ENCODE data around the gene NR4A1. TPM values are rescaled to one million over a fixed set of nuclear protein-coding genes. Genes with fewer than 3 reads are reported as not detected.

Gene NR4A1
- total RNA-seq, 1 experiment from 2014 or later: 25.8 TPM

DNA sequence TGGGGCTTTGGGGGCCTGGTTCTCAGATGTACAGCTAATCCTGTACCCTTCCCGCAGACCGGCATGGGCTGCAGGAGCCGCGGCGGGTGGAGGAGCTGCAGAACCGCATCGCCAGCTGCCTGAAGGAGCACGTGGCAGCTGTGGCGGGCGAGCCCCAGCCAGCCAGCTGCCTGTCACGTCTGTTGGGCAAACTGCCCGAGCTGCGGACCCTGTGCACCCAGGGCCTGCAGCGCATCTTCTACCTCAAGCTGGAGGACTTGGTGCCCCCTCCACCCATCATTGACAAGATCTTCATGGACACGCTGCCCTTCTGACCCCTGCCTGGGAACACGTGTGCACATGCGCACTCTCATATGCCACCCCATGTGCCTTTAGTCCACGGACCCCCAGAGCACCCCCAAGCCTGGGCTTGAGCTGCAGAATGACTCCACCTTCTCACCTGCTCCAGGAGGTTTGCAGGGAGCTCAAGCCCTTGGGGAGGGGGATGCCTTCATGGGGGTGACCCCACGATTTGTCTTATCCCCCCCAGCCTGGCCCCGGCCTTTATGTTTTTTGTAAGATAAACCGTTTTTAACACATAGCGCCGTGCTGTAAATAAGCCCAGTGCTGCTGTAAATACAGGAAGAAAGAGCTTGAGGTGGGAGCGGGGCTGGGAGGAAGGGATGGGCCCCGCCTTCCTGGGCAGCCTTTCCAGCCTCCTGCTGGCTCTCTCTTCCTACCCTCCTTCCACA, 7.6 kb downstream of the NR4A1 start:
- Histone ChIP-seq H3K79me1 (ENCODE audit: insufficient read depth, low read depth, low read length, poor library complexity, severe bottlenecking) (no peaks in the 10 kb centered on the region), H3K56ac (ENCODE audit: insufficient read length, low read depth, low read length) (no peak overlapping the region), H2BK5ac (ENCODE audit: insufficient read length, low read length) (no peak overlapping the region), H3K27ac (ENCODE audit: insufficient read length, low read depth, low read length) (no peak overlapping the region), H3K14ac (ENCODE audit: insufficient read depth, low read length) (no peak overlapping the region), H3K23me2 (ENCODE audit: insufficient read length, low read depth, low read length, poor library complexity, severe bottlenecking) (no peaks in the 10 kb centered on the region), H2AFZ (ENCODE audit: low read length) (no peak overlapping the region), H2BK120ac (ENCODE audit: low read depth, low read length, poor library complexity, severe bottlenecking) (no peak overlapping the region), H3K9ac (ENCODE audit: extremely low read depth, insufficient read length, low read length) (no peak overlapping the region), H3K4me2 (ENCODE audit: insufficient read depth, insufficient read length, low read length) (no peak overlapping the region), H4K8ac (replicated peaks; ENCODE audit: insufficient read length, low read depth, low read length) (no peak overlapping the region), H3K9me3 (ENCODE audit: control insufficient read depth, low read depth, low read length) (no peaks in the 10 kb centered on the region), H2AK5ac (ENCODE audit: insufficient read length, low read length) (no peak overlapping the region), H3K79me2 (ENCODE audit: insufficient read depth, low read length) (no peaks in the 10 kb centered on the region), H3K4me1 (ENCODE audit: insufficient read depth, low read length) (no peaks in the 10 kb centered on the region), H3T11ph (ENCODE audit: low read length) (no peak overlapping the region), H4K91ac (ENCODE audit: insufficient read length, low read depth, low read length) (no peak overlapping the region), H2BK15ac (ENCODE audit: low read depth, low read length) (no peak overlapping the region), H2BK20ac (ENCODE audit: low read depth, low read length, poor library complexity, severe bottlenecking) (no peak overlapping the region), H4K5ac (ENCODE audit: insufficient read length, low read depth, low read length) (no peak overlapping the region), H4K20me1 (ENCODE audit: control insufficient read depth, insufficient read depth, insufficient read length) (no peaks in the 10 kb centered on the region), H3K18ac (ENCODE audit: insufficient read length, low read depth, low read length) (no peak overlapping the region), H3K27me3 (ENCODE audit: insufficient read depth, low read length) (no peaks in the 10 kb centered on the region), H2BK12ac (ENCODE audit: insufficient read length, low read depth, low read length) (no peak overlapping the region), H3K4ac (ENCODE audit: low read depth, low read length) (no peak overlapping the region), H3K23ac (ENCODE audit: insufficient read length, low read depth, low read length) (no peak overlapping the region)
- no peaks in the 10 kb centered on the region for H3K9me3 Mint-ChIP-seq
- WGBS (ENCODE audit: extremely low coverage, insufficient read length, low lambda C conversion rate): no CpG with 5 or more reads among the region's 25 CpGs
- no peak for DNase-seq
- H3K36me3 Mint-ChIP-seq (ENCODE audit: insufficient read depth in 1 of 3, low read depth in 3 of 3): peaks cover 0 to 29% (median 28%) of the 10 kb centered on the region in 3 experiments; a peak in 5 of 7 replicates
- TF ChIP-seq CTCF (conservative IDR thresholded peaks at IDR 0.05): no peak
- no peak overlapping the region for H3K4me3 Mint-ChIP-seq
- no peak overlapping the region for H3K27ac Mint-ChIP-seq
- peaks cover 3% of the 10 kb centered on the region for H3K27me3 Mint-ChIP-seq (ENCODE audit: low read depth)
- H3K4me1 Mint-ChIP-seq: peaks cover 0 to 6% of the 10 kb centered on the region in 2 experiments; a peak in 1 of 4 replicates

Measured in H9 (cell line).